ENCODE results near the gene BROX. TPM values are rescaled to one million over a fixed set of nuclear protein-coding genes. Genes with fewer than 3 reads are reported as not detected.

BROX gene
- total and polyA plus RNA-seq, 10 of the 15 experiments (the other 5 are each of a cell fraction or from before 2014, with no cell fraction given): 5.8 to 42.0 (median 16.8) TPM

DNA sequence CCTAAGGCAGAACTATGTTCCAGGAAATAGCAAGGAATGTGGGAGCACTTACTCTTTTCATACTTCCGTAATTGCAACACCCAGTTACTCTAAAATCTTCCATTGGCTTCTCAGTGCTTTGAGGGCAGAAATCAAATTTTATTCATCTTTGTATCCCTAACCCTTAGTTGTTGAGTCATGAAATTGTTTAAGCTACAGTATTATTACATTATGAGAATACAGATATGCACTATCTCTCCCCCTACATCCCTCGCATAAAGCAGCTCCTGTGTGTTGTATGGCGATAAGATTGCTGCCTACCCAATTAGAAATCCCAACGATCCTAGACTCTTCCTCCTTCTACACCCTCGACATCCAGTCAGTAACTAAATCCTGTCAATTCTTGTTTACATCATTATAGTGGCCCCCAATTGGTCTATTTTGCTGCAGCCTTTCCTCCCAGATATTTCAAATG, 2.6 kb upstream of the BROX start (continued):
- TF ChIP-seq, protein P1, sequence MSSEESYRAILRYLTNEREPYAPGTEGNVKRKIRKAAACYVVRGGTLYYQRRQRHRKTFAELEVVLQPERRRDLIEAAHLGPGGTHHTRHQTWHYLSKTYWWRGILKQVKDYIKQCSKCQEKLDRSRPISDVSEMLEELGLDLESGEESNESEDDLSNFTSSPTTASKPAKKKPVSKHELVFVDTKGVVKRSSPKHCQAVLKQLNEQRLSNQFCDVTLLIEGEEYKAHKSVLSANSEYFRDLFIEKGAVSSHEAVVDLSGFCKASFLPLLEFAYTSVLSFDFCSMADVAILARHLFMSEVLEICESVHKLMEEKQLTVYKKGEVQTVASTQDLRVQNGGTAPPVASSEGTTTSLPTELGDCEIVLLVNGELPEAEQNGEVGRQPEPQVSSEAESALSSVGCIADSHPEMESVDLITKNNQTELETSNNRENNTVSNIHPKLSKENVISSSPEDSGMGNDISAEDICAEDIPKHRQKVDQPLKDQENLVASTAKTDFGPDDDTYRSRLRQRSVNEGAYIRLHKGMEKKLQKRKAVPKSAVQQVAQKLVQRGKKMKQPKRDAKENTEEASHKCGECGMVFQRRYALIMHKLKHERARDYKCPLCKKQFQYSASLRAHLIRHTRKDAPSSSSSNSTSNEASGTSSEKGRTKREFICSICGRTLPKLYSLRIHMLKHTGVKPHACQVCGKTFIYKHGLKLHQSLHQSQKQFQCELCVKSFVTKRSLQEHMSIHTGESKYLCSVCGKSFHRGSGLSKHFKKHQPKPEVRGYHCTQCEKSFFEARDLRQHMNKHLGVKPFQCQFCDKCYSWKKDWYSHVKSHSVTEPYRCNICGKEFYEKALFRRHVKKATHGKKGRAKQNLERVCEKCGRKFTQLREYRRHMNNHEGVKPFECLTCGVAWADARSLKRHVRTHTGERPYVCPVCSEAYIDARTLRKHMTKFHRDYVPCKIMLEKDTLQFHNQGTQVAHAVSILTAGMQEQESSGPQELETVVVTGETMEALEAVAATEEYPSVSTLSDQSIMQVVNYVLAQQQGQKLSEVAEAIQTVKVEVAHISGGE (CRISPR knock-in tag; IDR thresholded peaks at IDR 0.05): no peak

DNA sequence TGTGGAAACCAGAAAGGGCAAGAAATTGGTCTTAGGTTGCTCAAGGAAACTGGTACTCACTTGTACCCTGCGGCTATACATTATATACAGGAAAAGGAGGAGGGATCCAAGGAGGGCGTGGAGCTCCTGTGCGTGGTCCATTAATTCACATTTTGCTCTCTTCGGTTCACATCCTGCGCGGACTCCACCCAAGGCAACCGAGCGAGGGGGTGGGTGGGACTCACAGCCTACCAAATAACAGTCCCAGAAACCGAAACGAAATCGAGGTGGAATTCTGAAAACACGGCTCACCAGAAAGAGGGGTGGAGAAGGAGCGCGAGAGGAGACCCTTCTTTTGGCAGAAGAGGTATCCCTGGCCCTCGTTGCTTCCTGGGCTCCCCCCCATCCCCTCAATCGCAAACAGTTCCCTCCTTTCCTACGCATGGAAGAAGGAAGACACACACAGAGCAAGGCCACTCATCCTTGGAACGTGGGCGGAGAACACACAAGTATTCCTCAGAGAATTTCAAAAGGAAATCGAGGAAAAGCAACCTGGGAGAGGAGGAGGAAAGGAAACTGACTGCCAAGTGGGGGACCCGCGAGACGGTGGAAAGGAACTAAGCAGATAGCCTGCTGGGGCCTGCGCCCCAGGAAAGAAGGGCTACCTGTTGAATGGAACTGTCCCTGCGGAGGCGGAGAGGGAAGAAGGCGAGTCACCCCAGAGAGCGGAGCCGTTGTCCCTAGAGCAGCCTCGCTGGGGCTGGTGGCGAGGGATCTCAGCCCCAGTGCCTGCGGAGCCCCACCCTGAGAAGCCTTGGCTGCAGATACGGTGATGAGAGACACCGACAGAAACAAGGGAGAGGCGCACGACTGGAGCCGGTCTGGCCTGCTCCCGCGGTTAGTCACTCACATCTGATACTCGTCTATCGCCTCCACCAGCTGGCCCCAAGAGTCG, 778 bp upstream of the BROX start:
- Histone ChIP-seq H3K9ac (ENCODE audit: control insufficient read depth, insufficient read depth, low read length) (peak overlapping the region; percentile 81), H4K20me1 (ENCODE audit: control insufficient read depth, insufficient read depth) (no peaks in the 10 kb centered on the region), H2AFZ (ENCODE audit: control insufficient read depth, low read depth, low read length) (peak overlapping the region; percentile 92), H3K27ac (ENCODE audit: control insufficient read depth, insufficient read depth) (peak overlapping the region; percentile 70), H3K4me2 (ENCODE audit: control insufficient read depth, insufficient read depth) (peak overlapping the region; percentile 66), H3K79me2 (ENCODE audit: control insufficient read depth, insufficient read depth, low read length) (peaks cover 29% of the 10 kb centered on the region), H3K27me3 (replicated peaks in 1 of 2; ENCODE audit: control insufficient read depth in 2 of 2, insufficient read depth in 2 of 2, low read length in 1 of 2) (no peaks in the 10 kb centered on the region), H3K36me3 (ENCODE audit: control insufficient read depth in 2 of 2, insufficient read depth in 2 of 2, low read length in 1 of 2) (no peaks in the 10 kb centered on the region; a peak in 1 of 4 replicates), H3K4me1 (ENCODE audit: control insufficient read depth, insufficient read depth, low read length) (no peaks in the 10 kb centered on the region), H3K4me3 (peak overlapping the region; percentile 92), H3K9me3 (replicated peaks; ENCODE audit: control insufficient read depth, insufficient read depth, low read length) (no peaks in the 10 kb centered on the region)
- ChIA-PET POLR2A (interaction anchor here (0.5 to 1.8 kb wide), 7 partner anchors 13 to 688 kb away, joined by 3 to 19 read pairs (median 3); no protein-coding TSS in a partner anchor), SMC1A (ENCODE audit: uncharacterized antibody, unreplicated experiment) (interaction anchor here (1.1 to 2.4 kb wide), 6 partner anchors 10 to 67 kb away, joined by 3 to 14 read pairs (median 5); no protein-coding TSS in a partner anchor), RAD21 (ENCODE audit: unreplicated experiment) (interaction anchor here (0.6 to 2.0 kb wide), 5 partner anchors 8 to 423 kb away, joined by 3 to 10 read pairs (median 5); no protein-coding TSS in a partner anchor), CTCF (interaction anchor here (1.3 to 2.4 kb wide), 4 partner anchors 13 to 378 kb away, joined by 4 to 8 read pairs (median 5); no protein-coding TSS in a partner anchor)
- DNase-seq (ENCODE audit: low read depth, low spot score) (no peak), FAIRE-seq (peak; percentile 31), ATAC-seq (peak; percentile 54)
- BruUV-seq (replicated peaks): TSS peak; percentile 79
- WGBS (ENCODE audit: insufficient coverage, insufficient replicate concordance, low lambda C conversion rate, missing lambda C conversion rate): under 1% methylated on average over 40 of the region's 42 CpGs
- intact Hi-C loops (cut with micrococcal nuclease; ENCODE audit: unreplicated experiment): loop anchor here (2.0 to 10.0 kb wide), 5 partner anchors 21 to 244 kb away; partner anchors contain the start of gene TAF1A
- in situ Hi-C loops (cut with MboI): loop anchor here (5.0 to 10.0 kb wide), 2 partner anchors 49 to 247 kb away; no protein-coding TSS in a partner anchor
- no peak for TF ChIP-seq NR2C2 (IDR thresholded peaks at IDR 0.05; ENCODE audit: borderline replicate concordance, control insufficient read depth, insufficient read length, low read depth)
- TF ChIP-seq RFX5 (IDR thresholded peaks at IDR 0.05; ENCODE audit: low read depth, low read length): no peak
- TF ChIP-seq ZSCAN29 (IDR thresholded peaks at IDR 0.05): no peak
- no peak for TF ChIP-seq ZNF217 (IDR thresholded peaks at IDR 0.05)
- TF ChIP-seq IKZF1 (conservative IDR thresholded peaks at IDR 0.05): peak; percentile 73
- TF ChIP-seq KLF5 (IDR thresholded peaks at IDR 0.05; ENCODE audit: partially characterized antibody): peak; percentile 37
- TF ChIP-seq HDAC6 (IDR thresholded peaks at IDR 0.05; ENCODE audit: unreplicated experiment): no peak
- no peak for TF ChIP-seq BACH1 (IDR thresholded peaks at IDR 0.05; ENCODE audit: borderline replicate concordance)
- TF ChIP-seq GABPA (IDR thresholded peaks at IDR 0.05; ENCODE audit: low read depth): no peak
- TF ChIP-seq, protein P2, sequence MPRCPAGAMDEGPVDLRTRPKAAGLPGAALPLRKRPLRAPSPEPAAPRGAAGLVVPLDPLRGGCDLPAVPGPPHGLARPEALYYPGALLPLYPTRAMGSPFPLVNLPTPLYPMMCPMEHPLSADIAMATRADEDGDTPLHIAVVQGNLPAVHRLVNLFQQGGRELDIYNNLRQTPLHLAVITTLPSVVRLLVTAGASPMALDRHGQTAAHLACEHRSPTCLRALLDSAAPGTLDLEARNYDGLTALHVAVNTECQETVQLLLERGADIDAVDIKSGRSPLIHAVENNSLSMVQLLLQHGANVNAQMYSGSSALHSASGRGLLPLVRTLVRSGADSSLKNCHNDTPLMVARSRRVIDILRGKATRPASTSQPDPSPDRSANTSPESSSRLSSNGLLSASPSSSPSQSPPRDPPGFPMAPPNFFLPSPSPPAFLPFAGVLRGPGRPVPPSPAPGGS (IDR thresholded peaks at IDR 0.05; ENCODE audit: borderline replicate concordance, insufficient read depth, low read depth, low read length, poor library complexity, severe bottlenecking): no peak
- TF ChIP-seq BCL11A (IDR thresholded peaks at IDR 0.05; ENCODE audit: low read depth, low read length): no peak
- peak; percentile 49; the same call in 1 of the 2 replicates for TF ChIP-seq EED (IDR thresholded peaks at IDR 0.05; ENCODE audit: low read depth)
- TF ChIP-seq KAT2A (conservative IDR thresholded peaks at IDR 0.05; ENCODE audit: control insufficient read depth, low read depth, low read length): no peak
- TF ChIP-seq MYC (IDR thresholded peaks at IDR 0.05; ENCODE audit: insufficient read depth, insufficient read length, insufficient replicate concordance, low read length, severe bottlenecking): no peak
